Kidney (tissue), 14 donors: ENCODE measurements around the gene PRKCZ. TPM values are rescaled to one million over a fixed set of nuclear protein-coding genes. Genes with fewer than 3 reads are reported as not detected.
A peak's percentile ranks its signal among the peaks of the same experiment; 100 is the strongest.

Experiments
- DNase-seq, 5 donors: peaks; one replicate each; pipeline ENCODE4 v3.0.0-alpha.2; 2013 to 2020
- FAIRE-seq: peaks from 2 replicates; lab custom pipeline; 2012; peaks lifted over from hg19 to GRCh38; lab: Jason Lieb, UNC
- H3K27ac ChIP-seq, 2 donors: one replicate each; pipeline ENCODE4 v1.7.0; 2013; ENCODE audit warnings: low read depth in 2 of 2, low read length in 2 of 2, inconsistent platforms in 1 of 2
- H3K27me3 ChIP-seq: one replicate; pipeline ENCODE4 v1.7.1; 2013; ENCODE audit warnings: low read length, inconsistent platforms; ENCODE audit not compliant: control insufficient read depth, insufficient read depth
- H3K36me3 ChIP-seq, 3 donors: one replicate each; pipeline versions ENCODE4 v1.7.0 to v1.7.1; 2013; ENCODE audit warnings: low read length in 3 of 3, control low read depth in 1 of 3, inconsistent platforms in 1 of 3; ENCODE audit not compliant: insufficient read depth in 3 of 3, control insufficient read depth in 2 of 3
- H3K4me1 ChIP-seq, 3 donors: one replicate each; pipeline versions ENCODE4 v1.7.0 to v1.7.1; 2013; ENCODE audit warnings: low read length in 3 of 3, inconsistent platforms in 1 of 3, low read depth in 1 of 3; ENCODE audit not compliant: control insufficient read depth in 2 of 3, insufficient read depth in 2 of 3
- H3K4me3 ChIP-seq, 3 donors: one replicate each; pipeline versions ENCODE4 v1.7.0 to v1.8.1; 2013; ENCODE audit warnings: low read length in 3 of 3, control low read depth in 1 of 3, inconsistent platforms in 1 of 3
- H3K9ac ChIP-seq, 3 donors: one replicate each; pipeline versions ENCODE4 v1.7.0 to v1.7.1; 2013; ENCODE audit warnings: low read length in 3 of 3, control low read depth in 1 of 3, inconsistent platforms in 1 of 3
- H3K9me3 ChIP-seq, 3 donors: one replicate each; pipeline versions ENCODE4 v1.7.0 to v1.7.1; 2013; ENCODE audit warnings: low read length in 3 of 3, control low read depth in 1 of 3, inconsistent platforms in 1 of 3; ENCODE audit not compliant: control insufficient read depth in 2 of 3, insufficient read depth in 1 of 3
- CTCF ChIP-seq: IDR thresholded peaks from 3 replicates; pipeline ENCODE4 v1.5.1; 2012; ENCODE audit warnings: mild to moderate bottlenecking, moderate library complexity, borderline replicate concordance; ENCODE audit not compliant: insufficient read depth; ENCODE audit errors: extremely low read depth
- intact Hi-C: fragments of 100-400 bp; cut with DNase I; formaldehyde crosslinking; loops from one replicate; pipeline ENCODE4 v1.11.1; 2022
- polyA plus RNA-seq: library from polyadenylated mRNA; stranded (reverse); fragments of 350-450 nt; fragmentation: Illumina TruSeq; extraction: RNeasy Lipid Tissue Mini Kit (QIAGEN cat#74804); gene quantifications from one replicate; pipeline ENCODE4 v1.2.3, GENCODE V29; 2014; ENCODE audit warnings: low read depth, low replicate concordance; ENCODE audit not compliant: insufficient read depth
- total RNA-seq: library from RNA; stranded (reverse); fragmentation: NEBNext Ultra II Directional; extraction: Animal tissue kit (Norgen Biotek cat#: 25700); gene quantifications from one replicate; pipeline ENCODE4 v1.2.1, GENCODE V29; 2021
- donor health status: control.
- donor health status: control.
- donor health status: control.
- donor health status: control.
- donor health status: control.
- donor health status: DM: yes; HTN: yes; CAD: no.
- donor health status: Normal renal cell carcinoma (clear cell type).

The PRKCZ gene
- total and polyA plus RNA-seq, 2 donors from 2014 or later, result 24.7 to 42.4 TPM

GRCh38 chr1:2086446-2087078 is 36.4 kb downstream of the PRKCZ start:
- DNase-seq, result no peak
- Histone ChIP-seq H3K4me1 (peaks cover 0 to 12% (median 4%) of the 10 kb centered on the region in 3 donors), H3K36me3 (no peaks in the 10 kb centered on the region)

GRCh38 chr1:2087766-2088165 is 37.6 kb downstream of the PRKCZ start:
- FAIRE-seq, result no peak

More at GRCh38 chr1:2086446-2087078, 36.4 kb downstream of the PRKCZ start:
- Histone ChIP-seq H3K4me3 (no peak overlapping the region), H3K9me3 (no peaks in the 10 kb centered on the region), H3K9ac (no peak overlapping the region), H3K27me3 (no peaks in the 10 kb centered on the region), H3K27ac (no peak overlapping the region)
- no peak for FAIRE-seq
- no peak for TF ChIP-seq CTCF
- intact Hi-C loops, result no loop called here

GRCh38 chr1:2088458-2088857 is 38.2 kb downstream of the PRKCZ start:
- no peak for FAIRE-seq

More at GRCh38 chr1:2087766-2088165, 37.6 kb downstream of the PRKCZ start:
- TF ChIP-seq CTCF, result no peak
- intact Hi-C loops, result no loop called here
- DNase-seq, result no peak
- no peak overlapping the region for H3K9ac ChIP-seq
- no peaks in the 10 kb centered on the region for H3K9me3 ChIP-seq
- H3K27me3 ChIP-seq, result no peaks in the 10 kb centered on the region
- peaks cover 0 to 14% (median 4%) of the 10 kb centered on the region in 3 donors for H3K4me1 ChIP-seq
- H3K36me3 ChIP-seq, result no peaks in the 10 kb centered on the region
- H3K4me3 ChIP-seq, result no peak overlapping the region
- H3K27ac ChIP-seq, result no peak overlapping the region

More at GRCh38 chr1:2088458-2088857, 38.2 kb downstream of the PRKCZ start:
- Histone ChIP-seq H3K4me3 (no peak overlapping the region), H3K4me1 (peaks cover 0 to 20% (median 4%) of the 10 kb centered on the region in 3 donors), H3K36me3 (no peaks in the 10 kb centered on the region), H3K9ac (no peak overlapping the region), H3K27ac (no peak overlapping the region), H3K9me3 (no peaks in the 10 kb centered on the region), H3K27me3 (no peaks in the 10 kb centered on the region)
- TF ChIP-seq CTCF, result no peak
- peak in 3 of 5 donors; percentile 75 to 88 (median 77) for DNase-seq
- intact Hi-C loops, result no loop called here
